AG09309 (cell line): ENCODE data around the gene ETV6.

Source experiments
- DNase-seq: peaks from one replicate; pipeline ENCODE4 v3.0.0-alpha.2; 2010; ENCODE audit warnings: low read depth
- H3K4me3 ChIP-seq: 2 replicates; pipeline ENCODE4 v1.5.1; 2011; ENCODE audit warnings: mild to moderate bottlenecking, low read depth, low read length, moderate library complexity; ENCODE audit not compliant: control insufficient read depth
- TF ChIP-seq, protein P1 (sequence below): IDR thresholded peaks from 2 replicates; pipeline ENCODE4 v1.5.1; 2011; ENCODE audit warnings: mild to moderate bottlenecking, low read depth, low read length, inconsistent platforms; ENCODE audit not compliant: insufficient read depth, control insufficient read depth; ENCODE audit errors: missing control alignments

The ETV6 gene

GRCh38 chr12:11838403-11838802 lies 188.9 kb downstream of the ETV6 start:
- no peak for DNase-seq

GRCh38 chr12:11839091-11839641 lies 189.7 kb downstream of the ETV6 start:
- no peak for DNase-seq
- H3K4me3 ChIP-seq, result no peak overlapping the region
- TF ChIP-seq, protein P1, sequence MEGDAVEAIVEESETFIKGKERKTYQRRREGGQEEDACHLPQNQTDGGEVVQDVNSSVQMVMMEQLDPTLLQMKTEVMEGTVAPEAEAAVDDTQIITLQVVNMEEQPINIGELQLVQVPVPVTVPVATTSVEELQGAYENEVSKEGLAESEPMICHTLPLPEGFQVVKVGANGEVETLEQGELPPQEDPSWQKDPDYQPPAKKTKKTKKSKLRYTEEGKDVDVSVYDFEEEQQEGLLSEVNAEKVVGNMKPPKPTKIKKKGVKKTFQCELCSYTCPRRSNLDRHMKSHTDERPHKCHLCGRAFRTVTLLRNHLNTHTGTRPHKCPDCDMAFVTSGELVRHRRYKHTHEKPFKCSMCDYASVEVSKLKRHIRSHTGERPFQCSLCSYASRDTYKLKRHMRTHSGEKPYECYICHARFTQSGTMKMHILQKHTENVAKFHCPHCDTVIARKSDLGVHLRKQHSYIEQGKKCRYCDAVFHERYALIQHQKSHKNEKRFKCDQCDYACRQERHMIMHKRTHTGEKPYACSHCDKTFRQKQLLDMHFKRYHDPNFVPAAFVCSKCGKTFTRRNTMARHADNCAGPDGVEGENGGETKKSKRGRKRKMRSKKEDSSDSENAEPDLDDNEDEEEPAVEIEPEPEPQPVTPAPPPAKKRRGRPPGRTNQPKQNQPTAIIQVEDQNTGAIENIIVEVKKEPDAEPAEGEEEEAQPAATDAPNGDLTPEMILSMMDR, result no peak

More at GRCh38 chr12:11838403-11838802, 188.9 kb downstream of the ETV6 start:
- TF ChIP-seq, protein P1, result no peak
- H3K4me3 ChIP-seq, result no peak overlapping the region

DNA sequence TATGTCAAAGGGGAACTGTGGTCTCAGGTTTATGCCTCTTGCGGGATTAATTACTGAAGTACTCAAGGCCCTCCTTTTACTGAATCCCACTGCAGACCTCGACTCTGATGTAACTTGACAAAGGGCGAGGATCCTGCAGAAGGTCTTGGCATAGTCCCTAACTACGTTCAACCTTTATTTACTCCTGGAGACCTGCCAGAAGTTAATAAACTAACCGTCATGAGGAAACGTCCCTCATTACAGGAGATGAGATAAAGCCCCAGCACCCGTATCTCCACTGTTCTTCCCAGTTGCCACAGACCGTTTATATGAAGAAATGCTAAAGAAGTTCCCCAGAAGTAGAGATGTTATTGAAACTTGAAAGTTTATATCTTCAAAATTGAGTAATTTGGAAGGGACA lies 190.9 kb downstream of the ETV6 start:
- TF ChIP-seq, protein P1, result no peak
- H3K4me3 ChIP-seq, result no peak overlapping the region
- no peak for DNase-seq

GRCh38 chr12:11846488-11846887 lies 197.0 kb downstream of the ETV6 start:
- TF ChIP-seq, protein P1, result no peak
- DNase-seq, result no peak
- H3K4me3 ChIP-seq, result no peak overlapping the region

DNA sequence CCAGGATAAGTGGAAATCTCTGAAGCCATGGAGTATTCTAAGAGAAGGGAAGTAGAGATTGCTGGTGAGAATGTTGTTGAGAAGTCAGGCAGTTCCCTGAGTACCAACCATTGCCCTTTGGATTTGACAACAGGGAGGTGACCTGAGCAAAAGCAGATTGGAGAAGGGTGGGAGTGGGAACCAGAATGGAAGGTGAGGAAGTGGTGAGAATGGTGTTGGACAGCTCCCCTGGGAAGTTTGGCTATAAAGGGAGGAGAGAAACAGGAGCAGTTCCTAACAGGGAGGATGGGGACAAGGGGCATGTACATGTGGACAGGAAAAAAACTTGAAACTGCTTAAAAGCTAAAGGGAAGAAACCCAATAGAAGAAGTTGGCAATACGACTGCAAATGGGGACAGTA lies 198.1 kb downstream of the ETV6 start:
- H3K4me3 ChIP-seq, result no peak overlapping the region
- no peak for DNase-seq
- TF ChIP-seq, protein P1, result no peak

DNA sequence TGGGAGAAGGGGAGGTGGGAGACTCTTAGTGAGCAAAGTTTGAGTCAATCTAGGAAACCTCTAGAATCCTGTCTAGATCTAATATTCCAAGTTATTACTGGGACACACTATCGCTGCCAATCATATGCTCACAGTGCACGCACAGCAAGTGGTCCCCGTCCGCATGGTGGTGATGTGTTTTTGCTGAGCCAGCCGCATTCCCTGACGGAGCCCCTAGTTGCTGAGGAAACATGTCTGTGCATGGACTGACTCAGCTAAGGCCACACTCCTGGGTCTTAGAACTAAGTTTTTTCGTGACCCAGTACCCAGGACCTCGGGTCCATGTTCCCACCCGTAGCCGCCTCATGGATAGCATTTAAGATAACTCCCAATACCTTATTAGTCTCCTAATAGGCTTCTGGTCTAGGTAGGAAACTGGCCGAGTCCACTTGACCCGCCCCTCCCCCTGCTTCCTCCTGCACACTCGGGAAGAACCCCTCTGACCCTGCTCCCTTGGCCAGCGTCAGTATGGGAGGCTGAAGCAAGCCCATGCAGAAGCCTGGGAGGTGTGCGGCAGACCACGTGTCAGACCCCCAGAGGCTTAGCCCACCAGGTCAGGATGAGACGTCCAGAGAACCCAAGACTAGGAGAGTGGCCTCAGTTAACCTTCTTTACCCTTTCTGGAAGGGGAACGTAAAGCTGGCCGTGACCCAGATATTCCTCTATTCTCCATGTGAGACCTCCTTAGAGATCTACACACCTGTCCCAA lies 200.5 kb downstream of the ETV6 start:
- TF ChIP-seq, protein P1, result no peak
- no peak for DNase-seq
- H3K4me3 ChIP-seq, result no peak overlapping the region
